HG03175 (cell line): ENCODE results near the gene NDUFV1.
A peak's percentile ranks its signal among the peaks of the same experiment; 100 is the strongest.

Experiments used
- ATAC-seq: cut with Tn5 transposase; IDR thresholded peaks from one replicate; pipeline ENCODE4 v1.9.1; 2021; ENCODE audit warnings: mild to moderate bottlenecking, moderate library complexity; ENCODE audit not compliant: unreplicated experiment

NDUFV1 gene

GRCh38 chr11:67639438-67639859 is 32.7 kb downstream of the NDUFV1 start, which contains the start of gene TBX10:
Gene TBX10 (minus strand): TSS chr11:67639763. CDS start chr11:67639472, 291 bp downstream.
- no peak for ATAC-seq

- ATAC-seq = no peak
Observed at GRCh38 chr11:67640021-67640757, 33.5 kb downstream of the NDUFV1 start.

- no peak for ATAC-seq
Observed at GRCh38 chr11:67640758-67641337, 34.1 kb downstream of the NDUFV1 start.

DNA sequence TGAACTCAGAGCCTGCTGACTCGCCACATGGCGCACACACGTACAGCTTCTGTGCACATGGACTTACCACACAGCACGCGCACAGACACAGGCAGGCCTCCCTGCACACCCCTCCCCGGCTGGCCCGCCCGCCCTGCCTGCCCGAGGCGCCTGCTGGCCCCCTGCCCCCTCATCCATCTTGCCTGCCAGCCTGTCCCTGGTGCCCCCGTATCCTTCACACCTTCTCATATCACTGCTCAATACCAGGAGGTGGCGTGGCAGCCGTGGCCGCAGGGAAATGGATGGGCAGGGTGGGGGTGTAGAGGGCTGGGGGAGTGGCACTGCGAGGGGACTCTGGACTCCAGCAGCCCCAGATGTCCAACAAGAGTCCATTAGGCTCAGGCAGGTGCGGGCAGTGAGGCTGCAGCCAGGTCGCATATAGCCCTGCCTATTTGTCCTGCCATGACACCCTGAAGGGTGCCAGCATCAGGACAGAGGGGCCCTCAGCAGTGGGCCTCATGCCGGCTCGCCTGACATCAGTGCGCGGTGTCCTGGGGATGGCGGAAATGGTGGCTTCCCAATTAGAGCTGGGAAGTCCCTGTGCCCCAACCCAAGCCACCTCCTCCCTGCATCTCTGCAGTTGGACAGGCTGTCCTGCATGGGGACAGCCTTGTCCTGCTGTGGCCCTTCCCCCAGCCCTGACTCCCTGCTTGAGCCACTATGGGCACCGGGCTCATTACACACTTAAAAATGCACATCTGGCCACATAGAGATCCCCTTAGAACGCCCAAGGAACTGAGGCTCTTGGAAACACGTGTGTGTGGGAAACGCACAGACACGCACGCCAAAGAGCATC is 34.8 kb downstream of the NDUFV1 start:
- ATAC-seq = no peak

GRCh38 chr11:67642173-67643120 is 35.7 kb downstream of the NDUFV1 start:
- no peak for ATAC-seq

GRCh38 chr11:67644042-67644441 is 37.3 kb downstream of the NDUFV1 start:
- no peak for ATAC-seq

DNA sequence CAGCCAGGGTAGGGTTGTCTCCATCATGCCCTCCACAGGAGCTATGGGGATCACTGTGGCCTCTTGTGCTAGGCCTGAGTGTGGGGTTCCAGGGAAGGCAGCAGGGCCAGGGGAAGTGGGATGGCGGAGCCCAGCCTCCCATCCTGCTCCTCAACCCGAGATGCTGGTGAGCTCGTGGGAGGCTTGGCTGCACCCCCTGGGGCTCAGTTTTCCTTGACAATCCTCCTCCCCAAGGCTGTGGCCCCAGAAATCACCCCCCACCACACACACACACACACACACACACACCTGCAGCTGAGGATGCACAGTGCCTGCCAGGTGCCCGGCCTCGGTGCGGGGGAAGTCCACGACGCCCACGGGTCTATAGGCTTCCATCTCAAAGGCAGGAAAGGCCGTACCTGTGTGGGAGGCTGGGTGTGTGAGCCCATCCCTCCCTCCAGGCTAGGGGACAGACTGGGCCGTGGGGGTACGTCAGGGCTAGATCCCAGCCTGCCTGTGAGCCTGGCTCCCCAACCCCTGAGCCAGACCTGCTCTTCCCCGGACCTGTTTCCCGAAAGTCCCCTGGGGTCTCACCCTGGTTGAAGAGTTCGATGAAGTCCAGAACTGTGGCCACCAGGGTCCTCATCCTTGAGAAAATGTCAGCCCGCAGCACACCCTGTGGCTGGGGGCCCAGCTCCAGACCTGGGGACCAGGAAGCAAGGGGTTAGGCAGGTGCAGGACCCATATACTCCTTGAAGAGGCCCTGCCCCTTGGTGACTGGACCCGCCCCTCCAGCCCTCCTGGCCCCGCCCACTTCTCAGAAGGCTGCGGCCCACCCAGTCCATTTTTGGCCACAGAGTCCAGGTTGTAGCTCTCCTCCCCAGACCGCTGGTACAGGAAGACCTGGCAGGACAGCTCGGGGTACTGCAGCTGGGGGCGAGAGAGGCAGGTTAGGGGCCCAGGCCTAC is 38.0 kb downstream of the NDUFV1 start:
- no peak for ATAC-seq

DNA sequence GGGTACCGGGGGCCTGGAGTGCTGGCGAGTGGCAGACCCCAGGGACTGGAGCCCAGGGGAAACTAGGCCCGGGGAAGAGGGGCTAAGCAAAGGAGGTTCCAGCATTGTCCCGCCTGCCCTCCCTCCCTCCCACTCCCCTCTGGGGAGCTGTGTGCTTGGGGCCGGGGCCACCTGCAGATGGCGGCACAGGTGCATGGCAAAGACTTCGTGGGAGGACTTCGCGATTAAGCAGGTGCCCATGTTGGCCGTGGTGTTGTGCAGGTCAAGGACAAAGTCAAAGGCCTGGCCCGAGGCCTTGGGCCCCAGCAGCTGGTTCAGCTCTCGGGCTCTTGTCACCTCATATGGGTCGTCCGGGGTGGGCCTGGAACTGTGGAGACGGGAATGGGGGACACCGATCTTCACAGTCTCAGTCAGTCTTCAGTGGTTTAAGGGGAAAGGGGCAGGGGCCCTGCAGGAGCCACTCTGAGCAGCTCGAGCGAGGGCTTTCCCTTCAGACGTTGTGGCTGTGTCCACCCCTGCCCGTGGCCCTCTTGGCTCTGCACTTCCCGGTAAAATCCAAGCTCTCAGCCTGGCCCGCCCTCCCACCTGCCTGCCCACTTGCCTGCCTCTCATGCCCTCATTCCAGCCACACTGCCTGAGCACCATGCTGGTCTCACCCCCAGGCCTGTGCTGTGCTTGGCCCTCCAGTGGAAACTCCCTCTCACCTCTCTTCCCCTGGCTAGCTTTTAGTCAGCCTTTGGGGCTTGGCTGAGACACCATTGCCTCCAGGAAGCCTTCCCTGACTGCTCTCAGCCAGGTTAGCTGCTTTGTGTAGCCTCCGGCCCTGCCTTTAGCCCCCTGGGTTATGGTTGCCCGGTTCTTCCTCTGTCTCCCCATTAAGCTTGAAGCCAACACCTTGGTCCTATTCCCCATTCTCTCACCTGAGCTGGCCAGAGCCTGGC is 39.1 kb downstream of the NDUFV1 start:
- ATAC-seq = no peak

GRCh38 chr11:67646535-67647336 is 40.0 kb downstream of the NDUFV1 start:
- no peak for ATAC-seq

- no peak for ATAC-seq
Observed at GRCh38 chr11:67647471-67647870, 40.7 kb downstream of the NDUFV1 start.

GRCh38 chr11:67648140-67648795 is 41.5 kb downstream of the NDUFV1 start:
- ATAC-seq = peak; percentile 64

DNA sequence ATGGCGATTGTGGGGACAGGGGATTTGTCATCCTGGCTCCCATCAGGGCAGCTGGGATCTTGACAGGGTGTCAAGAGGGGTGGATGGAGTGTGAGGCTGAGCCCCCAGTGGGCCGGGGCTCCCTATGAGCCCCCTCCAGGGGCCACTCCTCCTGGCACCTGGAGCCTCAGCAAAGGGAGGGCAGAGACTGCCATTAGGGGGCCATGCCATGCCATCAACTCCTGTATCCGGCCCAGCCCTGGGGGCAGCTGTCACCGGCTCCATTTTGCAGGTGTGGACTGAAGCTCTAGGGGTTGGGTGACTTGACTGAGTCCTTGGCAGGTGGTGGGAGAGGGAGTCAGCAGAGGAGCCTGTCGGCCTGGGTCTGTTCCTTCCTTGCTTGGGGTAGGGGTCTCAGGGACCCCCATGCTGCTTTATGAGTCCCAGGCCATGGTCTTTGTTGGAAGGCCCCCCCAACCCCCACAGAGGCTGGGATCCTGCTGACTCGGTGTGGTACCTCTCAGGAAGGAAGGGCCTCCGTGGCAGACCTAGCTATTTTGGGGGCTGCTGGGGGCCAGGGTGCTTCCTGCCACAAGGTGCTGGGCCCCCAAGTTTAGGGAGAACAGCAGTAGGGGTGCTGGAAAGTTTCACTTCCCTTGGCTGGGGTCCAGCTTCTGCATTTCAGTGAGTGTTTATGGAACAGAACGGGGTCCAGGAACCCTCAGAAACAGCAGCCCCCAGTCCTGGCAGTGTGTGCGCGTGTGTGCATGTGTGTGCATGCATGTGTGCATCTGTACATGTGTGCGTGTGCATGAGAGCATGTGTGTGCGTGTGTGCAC is 42.3 kb downstream of the NDUFV1 start:
- ATAC-seq = no peak

GRCh38 chr11:67649634-67650510 is 43.1 kb downstream of the NDUFV1 start:
- no peak for ATAC-seq

- ATAC-seq = no peak
Observed at GRCh38 chr11:67651976-67652781, 45.4 kb downstream of the NDUFV1 start.
